ENCODE data around the gene DCAF17.

DCAF17 gene

GRCh38 chr2:171512014-171512413 is 78.0 kb downstream of the DCAF17 start:
- Histone ChIP-seq H3K4me3 (ENCODE audit: low read depth, low read length) (no peak overlapping the region), H2AFZ (ENCODE audit: low read length, unreplicated experiment) (no peak overlapping the region), H3K36me3 (ENCODE audit: insufficient read depth, low read length) (no peaks in the 10 kb centered on the region), H3K4me1 (ENCODE audit: control insufficient read depth, insufficient read depth, low read length, unreplicated experiment) (peaks cover 11% of the 10 kb centered on the region), H3K79me2 (ENCODE audit: control insufficient read depth, insufficient read depth, low read length, unreplicated experiment) (no peaks in the 10 kb centered on the region), H3K27ac (ENCODE audit: low read depth, low read length) (no peak overlapping the region), H3K27me3 (ENCODE audit: insufficient read depth, low read length) (no peaks in the 10 kb centered on the region)

- peaks cover 11% of the 10 kb centered on the region for H3K4me1 ChIP-seq (ENCODE audit: control insufficient read depth, insufficient read depth, low read length, unreplicated experiment)
- H3K36me3 ChIP-seq (ENCODE audit: insufficient read depth, low read length): no peaks in the 10 kb centered on the region
- no peak overlapping the region for H3K27ac ChIP-seq (ENCODE audit: low read depth, low read length)
- H3K27me3 ChIP-seq (ENCODE audit: insufficient read depth, low read length): no peaks in the 10 kb centered on the region
- no peak overlapping the region for H3K4me3 ChIP-seq (ENCODE audit: low read depth, low read length)
- H2AFZ ChIP-seq (ENCODE audit: low read length, unreplicated experiment): no peak overlapping the region
- H3K79me2 ChIP-seq (ENCODE audit: control insufficient read depth, insufficient read depth, low read length, unreplicated experiment): no peaks in the 10 kb centered on the region
These were observed 78.7 kb downstream of the DCAF17 start for GRCh38 chr2:171512683-171513195.

GRCh38 chr2:171513719-171514160 is 79.7 kb downstream of the DCAF17 start:
- Histone ChIP-seq H3K4me3 (ENCODE audit: low read depth, low read length) (no peak overlapping the region), H2AFZ (ENCODE audit: low read length, unreplicated experiment) (no peak overlapping the region), H3K27me3 (ENCODE audit: insufficient read depth, low read length) (no peaks in the 10 kb centered on the region), H3K79me2 (ENCODE audit: control insufficient read depth, insufficient read depth, low read length, unreplicated experiment) (no peaks in the 10 kb centered on the region), H3K36me3 (ENCODE audit: insufficient read depth, low read length) (no peaks in the 10 kb centered on the region), H3K4me1 (ENCODE audit: control insufficient read depth, insufficient read depth, low read length, unreplicated experiment) (peaks cover 11% of the 10 kb centered on the region), H3K27ac (ENCODE audit: low read depth, low read length) (no peak overlapping the region)

- Histone ChIP-seq H3K4me1 (ENCODE audit: control insufficient read depth, insufficient read depth, low read length, unreplicated experiment) (peaks cover 11% of the 10 kb centered on the region), H3K4me3 (ENCODE audit: low read depth, low read length) (no peak overlapping the region), H3K36me3 (ENCODE audit: insufficient read depth, low read length) (no peaks in the 10 kb centered on the region), H3K79me2 (ENCODE audit: control insufficient read depth, insufficient read depth, low read length, unreplicated experiment) (no peaks in the 10 kb centered on the region), H3K27ac (ENCODE audit: low read depth, low read length) (no peak overlapping the region), H2AFZ (ENCODE audit: low read length, unreplicated experiment) (peak overlapping the region; percentile 15), H3K27me3 (ENCODE audit: insufficient read depth, low read length) (no peaks in the 10 kb centered on the region)
These were observed 81.0 kb downstream of the DCAF17 start for GRCh38 chr2:171514908-171515582.

- H3K4me1 ChIP-seq (ENCODE audit: control insufficient read depth, insufficient read depth, low read length, unreplicated experiment): peaks cover 11% of the 10 kb centered on the region
- H2AFZ ChIP-seq (ENCODE audit: low read length, unreplicated experiment): peak overlapping the region; percentile 15
- no peaks in the 10 kb centered on the region for H3K36me3 ChIP-seq (ENCODE audit: insufficient read depth, low read length)
- H3K27me3 ChIP-seq (ENCODE audit: insufficient read depth, low read length): no peaks in the 10 kb centered on the region
- no peak overlapping the region for H3K27ac ChIP-seq (ENCODE audit: low read depth, low read length)
- H3K79me2 ChIP-seq (ENCODE audit: control insufficient read depth, insufficient read depth, low read length, unreplicated experiment): no peaks in the 10 kb centered on the region
- no peak overlapping the region for H3K4me3 ChIP-seq (ENCODE audit: low read depth, low read length)
These were observed 81.8 kb downstream of the DCAF17 start for GRCh38 chr2:171515672-171516298.

- no peak overlapping the region for H3K27ac ChIP-seq (ENCODE audit: low read depth, low read length)
- no peaks in the 10 kb centered on the region for H3K27me3 ChIP-seq (ENCODE audit: insufficient read depth, low read length)
- peaks cover 17% of the 10 kb centered on the region for H3K4me1 ChIP-seq (ENCODE audit: control insufficient read depth, insufficient read depth, low read length, unreplicated experiment)
- no peak overlapping the region for H3K4me3 ChIP-seq (ENCODE audit: low read depth, low read length)
- no peak overlapping the region for H2AFZ ChIP-seq (ENCODE audit: low read length, unreplicated experiment)
- no peaks in the 10 kb centered on the region for H3K36me3 ChIP-seq (ENCODE audit: insufficient read depth, low read length)
- no peaks in the 10 kb centered on the region for H3K79me2 ChIP-seq (ENCODE audit: control insufficient read depth, insufficient read depth, low read length, unreplicated experiment)
These were observed 82.8 kb downstream of the DCAF17 start for GRCh38 chr2:171516793-171517192.

GRCh38 chr2:171520471-171520870 is 86.4 kb downstream of the DCAF17 start:
- H3K79me2 ChIP-seq (ENCODE audit: control insufficient read depth, insufficient read depth, low read length, unreplicated experiment): peaks cover 20% of the 10 kb centered on the region
- H3K4me3 ChIP-seq (ENCODE audit: low read depth, low read length): no peak overlapping the region
- H2AFZ ChIP-seq (ENCODE audit: low read length, unreplicated experiment): no peak overlapping the region
- H3K4me1 ChIP-seq (ENCODE audit: control insufficient read depth, insufficient read depth, low read length, unreplicated experiment): peaks cover 31% of the 10 kb centered on the region
- H3K27me3 ChIP-seq (ENCODE audit: insufficient read depth, low read length): no peaks in the 10 kb centered on the region
- H3K36me3 ChIP-seq (ENCODE audit: insufficient read depth, low read length): no peaks in the 10 kb centered on the region
- no peak overlapping the region for H3K27ac ChIP-seq (ENCODE audit: low read depth, low read length)

- peaks cover 24% of the 10 kb centered on the region for H3K79me2 ChIP-seq (ENCODE audit: control insufficient read depth, insufficient read depth, low read length, unreplicated experiment)
- H3K4me3 ChIP-seq (ENCODE audit: low read depth, low read length): peak overlapping the region; percentile 92
- peak overlapping the region; percentile 71 for H3K27ac ChIP-seq (ENCODE audit: low read depth, low read length)
- H3K4me1 ChIP-seq (ENCODE audit: control insufficient read depth, insufficient read depth, low read length, unreplicated experiment): peaks cover 23% of the 10 kb centered on the region
- no peaks in the 10 kb centered on the region for H3K27me3 ChIP-seq (ENCODE audit: insufficient read depth, low read length)
- H2AFZ ChIP-seq (ENCODE audit: low read length, unreplicated experiment): peak overlapping the region; percentile 98
- no peaks in the 10 kb centered on the region for H3K36me3 ChIP-seq (ENCODE audit: insufficient read depth, low read length)
These were observed 87.5 kb downstream of the DCAF17 start for GRCh38 chr2:171521361-171522051.

- H2AFZ ChIP-seq (ENCODE audit: low read length, unreplicated experiment): peak within 1 kb of the TSS; percentile 98
- H3K27ac ChIP-seq (ENCODE audit: low read depth, low read length): peak within 1 kb of the TSS; percentile 71
- peaks cover 31% of the 10 kb centered on the region for H3K79me2 ChIP-seq (ENCODE audit: control insufficient read depth, insufficient read depth, low read length, unreplicated experiment)
- no peaks in the 10 kb centered on the region for H3K36me3 ChIP-seq (ENCODE audit: insufficient read depth, low read length)
- H3K4me1 ChIP-seq (ENCODE audit: control insufficient read depth, insufficient read depth, low read length, unreplicated experiment): peaks cover 22% of the 10 kb centered on the region
- H3K4me3 ChIP-seq (ENCODE audit: low read depth, low read length): peak within 1 kb of the TSS; percentile 92
- no peaks in the 10 kb centered on the region for H3K27me3 ChIP-seq (ENCODE audit: insufficient read depth, low read length)
These were observed 88.2 kb downstream of the DCAF17 start, which contains the start of gene CYBRD1 for GRCh38 chr2:171522052-171522787. Gene CYBRD1 (plus strand): TSS chr2:171522474. CDS start chr2:171522546, 72 bp downstream.

- Histone ChIP-seq H3K4me3 (ENCODE audit: low read depth, low read length) (peak overlapping the region; percentile 92), H3K4me1 (ENCODE audit: control insufficient read depth, insufficient read depth, low read length, unreplicated experiment) (peaks cover 22% of the 10 kb centered on the region), H3K27ac (ENCODE audit: low read depth, low read length) (peak overlapping the region; percentile 71), H2AFZ (ENCODE audit: low read length, unreplicated experiment) (peak overlapping the region; percentile 62), H3K79me2 (ENCODE audit: control insufficient read depth, insufficient read depth, low read length, unreplicated experiment) (peaks cover 36% of the 10 kb centered on the region), H3K36me3 (ENCODE audit: insufficient read depth, low read length) (no peaks in the 10 kb centered on the region), H3K27me3 (ENCODE audit: insufficient read depth, low read length) (no peaks in the 10 kb centered on the region)
These were observed 88.7 kb downstream of the DCAF17 start for GRCh38 chr2:171522788-171523087.
